ENCODE data around the gene KCNH1.
A peak's percentile ranks its signal among the peaks of the same experiment; 100 is the strongest.

KCNH1 gene

DNA sequence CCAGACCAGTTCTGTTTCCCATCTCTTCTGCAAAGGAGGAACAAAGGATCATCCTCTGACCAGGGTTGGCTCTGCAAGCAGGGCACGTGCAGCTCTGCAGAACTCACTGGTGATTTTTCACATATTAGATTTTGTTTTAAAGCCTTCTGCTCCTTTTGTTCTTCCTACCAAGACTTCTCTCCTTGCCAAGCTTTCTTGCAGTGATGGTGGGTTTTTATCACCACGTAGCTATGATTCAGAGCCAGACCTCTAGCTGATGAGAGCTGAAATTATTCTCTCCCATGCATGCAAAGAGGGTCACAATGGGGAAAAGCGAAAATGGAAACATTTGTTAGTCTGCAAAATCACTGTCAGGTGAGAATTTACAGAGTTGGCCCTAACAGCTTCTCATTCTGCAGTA lies 225.2 kb downstream of the KCNH1 start:
- TF ChIP-seq POLR2A (IDR thresholded peaks at IDR 0.05; ENCODE audit: low read depth, low read length): no peak
- no peak for DNase-seq (ENCODE audit: insufficient read length, low spot score)
- FAIRE-seq: no peak

DNA sequence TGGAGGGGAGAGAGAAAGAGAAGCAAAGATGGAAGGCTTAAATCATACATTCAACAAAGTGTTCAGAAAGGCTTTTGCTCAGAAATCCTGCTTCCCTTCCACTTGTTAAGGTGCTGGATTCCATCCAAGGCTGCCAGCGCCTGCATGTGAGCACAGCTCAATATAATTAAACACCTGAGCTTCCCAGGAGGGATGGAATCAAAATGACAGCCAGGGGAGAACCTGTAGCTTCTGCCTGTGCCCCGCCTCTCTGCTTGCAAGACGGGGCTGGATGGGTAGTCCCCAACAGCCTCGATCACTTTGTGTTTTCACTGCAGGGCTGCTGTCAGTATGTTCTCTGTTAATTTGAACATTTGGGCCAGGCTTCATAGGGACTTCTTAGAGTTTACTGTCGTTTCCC lies 225.7 kb downstream of the KCNH1 start:
- DNase-seq (ENCODE audit: insufficient read length, low spot score) (no peak), FAIRE-seq (no peak)
- TF ChIP-seq POLR2A (IDR thresholded peaks at IDR 0.05; ENCODE audit: low read depth, low read length): no peak

DNA sequence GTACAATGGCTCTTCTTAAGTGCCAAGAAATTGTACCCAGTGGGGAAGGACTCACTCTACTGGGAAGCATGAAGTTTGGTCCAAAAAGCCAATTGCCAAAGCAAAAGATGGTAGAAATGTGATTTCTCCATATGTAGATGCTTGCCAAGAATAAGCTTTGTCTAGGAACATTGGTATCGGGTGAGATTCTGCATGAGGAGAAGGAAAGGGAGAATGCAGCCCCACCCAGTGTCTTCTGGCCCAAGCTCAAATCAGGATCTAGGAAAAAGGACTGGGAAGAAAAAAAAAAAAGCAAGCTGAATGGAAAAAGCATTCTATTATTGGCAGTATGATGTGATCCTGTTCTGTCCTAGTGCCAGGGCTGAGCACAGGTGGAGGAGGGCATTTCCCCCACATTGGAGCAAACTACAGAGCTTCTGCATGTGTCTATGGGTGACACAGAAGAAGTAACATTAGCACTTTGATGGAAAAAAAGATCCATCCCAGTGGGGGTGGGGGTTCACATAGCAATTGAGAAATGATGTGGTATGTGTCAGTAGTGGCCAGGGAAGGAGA lies 226.6 kb downstream of the KCNH1 start:
- FAIRE-seq (no peak), DNase-seq (ENCODE audit: insufficient read length, low spot score) (no peak)
- TF ChIP-seq POLR2A (IDR thresholded peaks at IDR 0.05; ENCODE audit: low read depth, low read length): no peak

DNA sequence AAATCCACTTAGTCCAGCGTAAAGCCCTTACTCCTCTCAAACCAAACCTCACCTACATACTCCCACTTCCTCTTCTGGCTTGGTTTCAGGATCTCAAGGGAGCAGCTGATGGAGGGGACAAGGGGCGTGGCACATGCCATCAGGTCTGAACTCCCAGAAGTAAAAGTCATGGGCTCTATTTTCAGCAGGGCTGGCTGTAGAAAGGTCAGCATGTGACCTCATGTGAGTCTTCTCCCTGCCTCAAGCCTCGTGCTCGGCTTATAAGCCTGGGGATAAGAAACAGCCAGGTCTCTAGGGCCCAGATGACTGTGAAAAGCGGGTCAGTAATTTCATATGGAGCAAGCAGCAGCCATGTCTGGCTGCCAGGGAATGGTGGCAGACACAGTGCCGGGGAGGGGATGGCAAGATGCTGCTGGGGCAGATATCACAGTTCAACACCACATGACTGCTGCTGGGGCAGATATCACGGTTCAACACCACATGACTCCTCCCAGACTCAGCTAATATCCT lies 227.9 kb downstream of the KCNH1 start:
- DNase-seq (ENCODE audit: insufficient read length, low spot score): no peak
- no peak for TF ChIP-seq POLR2A (IDR thresholded peaks at IDR 0.05; ENCODE audit: low read depth, low read length)
- FAIRE-seq: no peak

DNA sequence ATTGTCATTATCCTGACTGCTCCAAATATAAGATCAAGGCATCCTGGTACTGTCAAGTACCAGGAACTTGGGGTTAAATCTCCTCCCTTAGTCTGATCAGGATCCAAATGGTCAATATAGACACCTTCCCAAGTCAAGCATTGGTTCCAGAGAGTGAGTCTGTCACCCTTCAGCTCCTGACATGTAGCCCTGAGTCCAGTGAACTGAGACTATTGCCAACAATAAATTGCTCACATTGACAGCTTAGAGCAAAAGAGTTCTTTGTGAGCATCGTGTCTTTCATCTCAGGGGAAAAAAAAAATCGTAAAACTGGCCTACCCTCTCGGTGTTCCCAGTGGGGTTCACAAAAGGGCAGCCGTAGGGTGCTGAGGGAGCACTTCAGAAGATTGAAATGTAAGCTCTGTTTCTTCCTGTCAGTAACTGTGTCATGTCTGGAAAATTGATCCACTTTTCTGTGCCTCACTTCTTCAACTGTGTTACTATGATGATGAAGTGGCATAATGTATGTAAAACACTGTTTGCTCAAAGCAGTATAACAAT lies 228.5 kb downstream of the KCNH1 start:
- FAIRE-seq (no peak), DNase-seq (ENCODE audit: insufficient read length, low spot score) (no peak)
- TF ChIP-seq POLR2A (IDR thresholded peaks at IDR 0.05; ENCODE audit: low read depth, low read length): no peak

DNA sequence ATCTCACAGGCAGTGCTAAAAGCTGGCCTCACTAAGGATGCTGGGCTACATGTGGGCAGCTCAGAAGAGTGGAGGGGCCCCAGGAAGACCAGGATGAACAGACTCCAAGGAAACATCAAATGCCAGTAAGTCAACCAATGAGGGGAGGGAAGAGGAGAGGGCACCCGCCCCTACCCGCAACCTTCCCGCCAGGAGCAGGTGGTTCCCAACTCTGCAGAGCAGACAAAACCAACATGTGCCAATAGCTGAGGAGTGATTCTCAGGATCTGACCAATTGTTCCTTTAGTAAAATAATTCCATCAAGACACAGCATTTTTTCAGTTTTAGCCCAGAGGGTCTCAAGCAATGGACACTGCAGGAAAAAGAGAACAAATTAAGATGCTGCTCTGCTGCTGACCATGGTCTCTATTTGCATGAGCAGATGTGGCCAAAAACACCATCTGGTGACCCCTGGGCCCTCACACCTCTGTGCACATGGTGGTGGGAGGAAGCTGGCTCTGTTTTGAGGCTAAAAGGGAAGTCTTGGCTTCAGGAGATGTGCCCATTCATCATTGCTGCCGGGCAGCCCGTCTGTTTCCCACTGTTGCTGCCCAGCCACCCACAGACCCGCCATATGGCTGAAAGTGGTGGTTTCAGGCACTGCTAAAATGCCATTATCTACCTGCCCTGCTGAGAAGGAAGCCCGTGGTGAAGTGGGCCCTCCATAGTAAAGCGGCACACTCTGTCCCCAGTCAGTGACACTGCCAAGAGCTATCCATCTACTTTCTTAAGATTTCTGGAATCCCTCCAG lies 231.8 kb downstream of the KCNH1 start:
- no peak for FAIRE-seq
- no peak for TF ChIP-seq POLR2A (IDR thresholded peaks at IDR 0.05; ENCODE audit: low read depth, low read length)
- DNase-seq (ENCODE audit: insufficient read length, low spot score): no peak

DNA sequence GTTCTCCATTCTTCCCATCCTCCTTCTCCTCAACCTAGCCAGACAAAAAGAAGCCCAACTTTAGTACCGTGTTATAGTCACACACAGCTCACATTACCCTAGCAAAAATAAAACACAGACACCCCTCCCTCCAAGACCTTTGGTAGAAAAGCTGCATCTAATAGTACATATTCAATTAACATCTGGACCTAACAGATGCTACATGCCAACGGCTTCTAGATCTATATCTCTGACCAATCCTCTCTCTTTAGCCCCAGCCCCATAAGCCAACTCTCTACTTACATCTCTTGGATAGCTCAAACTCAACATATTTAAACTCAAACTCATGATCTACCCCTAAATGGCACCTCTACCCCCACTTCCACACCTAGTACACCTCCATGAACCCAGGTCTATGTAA lies 233.1 kb downstream of the KCNH1 start:
- no peak for DNase-seq (ENCODE audit: insufficient read length, low spot score)

DNA sequence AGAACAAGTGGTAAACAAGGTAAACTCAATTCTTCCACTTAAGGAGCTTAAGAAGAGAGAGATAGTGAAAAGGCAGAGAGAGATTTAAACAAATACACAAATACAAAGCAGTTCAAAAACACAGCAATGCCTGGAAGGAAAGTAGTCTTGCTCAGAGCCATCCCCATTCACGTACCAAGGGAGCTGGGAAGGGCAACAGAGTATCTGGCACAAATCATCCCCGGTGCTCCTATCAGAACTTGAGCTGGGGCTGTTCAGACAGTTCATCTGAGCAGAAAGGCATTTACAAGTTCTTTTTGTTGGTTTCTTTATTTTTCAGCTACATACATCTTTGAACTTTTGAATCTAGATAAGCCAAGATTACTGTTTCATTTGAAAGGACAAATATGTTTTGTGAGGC lies 233.9 kb downstream of the KCNH1 start:
- TF ChIP-seq POLR2A (IDR thresholded peaks at IDR 0.05; ENCODE audit: low read depth, low read length): no peak
- DNase-seq (ENCODE audit: insufficient read length, low spot score) (no peak), FAIRE-seq (no peak)

More for the DNA sequence above, 233.1 kb downstream of the KCNH1 start:
- no peak for FAIRE-seq
- TF ChIP-seq POLR2A (IDR thresholded peaks at IDR 0.05; ENCODE audit: low read depth, low read length): no peak

DNA sequence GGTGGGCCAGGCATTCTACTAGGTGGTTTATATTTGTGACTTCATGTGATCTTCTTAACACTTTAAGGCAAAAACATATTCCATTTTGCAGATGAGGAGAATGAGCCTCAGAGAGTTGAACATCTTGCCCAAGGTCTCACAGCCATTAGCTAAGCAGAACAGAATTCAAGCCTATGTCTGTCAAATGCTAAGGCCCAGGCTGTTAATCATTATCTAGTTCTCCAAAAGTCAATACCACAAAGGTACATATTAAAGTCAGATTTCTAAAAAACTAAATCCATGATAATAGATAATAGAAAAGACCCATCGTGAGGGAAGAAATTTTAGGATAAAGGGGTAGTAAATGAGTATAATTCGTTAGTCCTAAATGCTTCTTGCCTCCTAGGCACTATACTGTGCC lies 234.3 kb downstream of the KCNH1 start:
- DNase-seq (ENCODE audit: insufficient read length, low spot score): no peak
- no peak for FAIRE-seq
- TF ChIP-seq POLR2A (IDR thresholded peaks at IDR 0.05; ENCODE audit: low read depth, low read length): no peak

DNA sequence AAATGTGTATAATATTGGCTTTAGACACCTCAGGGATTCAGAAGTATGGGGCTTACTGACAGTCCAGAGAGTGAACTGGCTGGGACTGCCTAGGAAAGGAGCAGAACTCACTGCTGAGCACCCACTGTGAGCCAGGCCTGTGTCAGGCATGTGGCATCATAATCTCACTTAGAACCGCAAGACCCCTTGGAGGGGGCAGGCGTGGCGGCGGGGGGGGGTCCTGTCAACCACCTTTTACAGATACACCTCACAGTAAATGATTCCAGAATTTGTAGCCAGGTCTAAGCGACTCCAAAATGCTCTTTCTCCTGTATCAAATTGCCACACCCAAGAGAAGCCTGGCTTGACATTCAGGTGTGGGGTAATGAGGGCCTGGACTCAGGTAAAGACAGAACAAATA lies 235.5 kb downstream of the KCNH1 start:
- FAIRE-seq (no peak), DNase-seq (ENCODE audit: insufficient read length, low spot score) (no peak)
- TF ChIP-seq POLR2A (IDR thresholded peaks at IDR 0.05; ENCODE audit: low read depth, low read length): no peak

DNA sequence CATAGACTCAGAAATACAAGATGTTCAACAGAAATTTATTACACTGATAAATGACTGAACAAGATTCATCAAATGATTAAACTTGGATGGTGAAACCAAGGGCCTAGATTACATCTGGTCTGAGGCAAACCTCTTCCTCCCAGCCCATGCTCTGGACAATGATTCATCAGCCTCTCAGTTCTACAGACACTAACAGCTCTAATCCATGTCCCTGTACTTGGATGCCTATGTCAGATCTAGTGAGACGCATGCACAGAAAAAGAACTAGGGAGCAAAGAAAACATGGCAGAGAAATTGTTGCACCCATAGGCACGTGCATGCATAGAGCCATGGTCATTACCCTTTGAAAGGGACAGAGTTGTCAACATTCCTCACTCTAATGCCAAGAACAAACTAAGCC lies 250.1 kb downstream of the KCNH1 start:
- DNase-seq (ENCODE audit: insufficient read length, low spot score) (peak; percentile 22), FAIRE-seq (peak; percentile 91)
- no peak for TF ChIP-seq POLR2A (IDR thresholded peaks at IDR 0.05; ENCODE audit: low read depth, low read length)

DNA sequence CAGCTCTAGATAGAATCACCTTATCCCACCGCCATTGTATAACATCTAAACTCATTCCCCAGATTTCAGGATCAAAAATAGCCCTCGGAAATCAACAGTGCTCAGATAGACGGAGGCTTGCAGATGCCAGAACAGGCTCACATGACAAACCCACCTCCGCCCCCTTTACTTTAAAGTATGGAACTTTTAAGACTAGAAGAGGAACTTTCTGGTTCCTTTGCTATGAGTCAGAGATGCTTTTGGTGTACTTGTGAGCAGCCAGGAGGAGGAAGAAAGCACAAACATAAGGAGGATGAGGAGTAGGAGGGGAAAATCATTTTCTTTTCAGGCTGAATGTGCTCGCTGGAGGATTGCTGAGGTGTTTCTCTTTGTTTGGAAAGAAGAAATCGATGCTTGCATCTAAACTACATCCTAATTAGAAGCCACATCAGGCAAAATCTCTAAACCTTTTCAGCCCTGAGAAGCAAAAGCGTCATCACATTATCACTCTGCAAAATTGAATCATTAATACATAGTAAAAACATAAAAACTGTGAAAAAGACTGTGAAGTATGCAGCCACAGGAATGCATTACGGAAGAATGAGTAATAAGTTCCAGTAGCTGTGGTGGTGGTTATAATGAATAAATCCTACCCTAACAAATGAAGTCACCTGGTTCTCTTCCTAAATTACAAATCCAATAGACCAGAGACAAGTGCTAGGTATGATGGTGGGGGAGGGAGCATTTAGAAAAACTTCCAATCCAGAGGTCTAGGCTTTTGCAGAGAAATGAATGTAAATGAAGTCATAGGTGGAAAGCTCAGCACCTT lies 251.3 kb downstream of the KCNH1 start:
- DNase-seq (ENCODE audit: insufficient read length, low spot score) (peak; percentile 27), FAIRE-seq (peak; percentile 84)
- TF ChIP-seq POLR2A (IDR thresholded peaks at IDR 0.05; ENCODE audit: low read depth, low read length): no peak

DNA sequence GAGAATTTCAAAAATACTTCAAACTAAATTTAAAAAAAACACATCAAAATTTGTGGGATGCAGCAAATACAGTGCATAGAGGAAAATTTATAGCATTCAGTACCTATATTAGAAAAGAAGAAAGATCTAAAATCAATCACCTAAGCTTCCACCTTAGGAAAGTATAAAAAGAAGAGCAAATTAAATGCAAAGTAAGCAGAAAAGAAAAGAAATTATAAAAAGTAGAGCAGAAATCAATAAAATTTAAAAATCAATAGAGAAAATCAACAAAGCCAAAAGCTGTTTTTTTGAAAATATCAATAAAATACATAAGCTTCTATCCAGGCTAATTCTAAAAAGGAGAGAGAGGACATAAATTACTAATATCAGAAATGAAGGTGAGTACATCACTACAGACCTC lies 255.4 kb downstream of the KCNH1 start:
- DNase-seq (ENCODE audit: insufficient read length, low spot score) (no peak), FAIRE-seq (no peak)
- TF ChIP-seq POLR2A (IDR thresholded peaks at IDR 0.05; ENCODE audit: low read depth, low read length): no peak

DNA sequence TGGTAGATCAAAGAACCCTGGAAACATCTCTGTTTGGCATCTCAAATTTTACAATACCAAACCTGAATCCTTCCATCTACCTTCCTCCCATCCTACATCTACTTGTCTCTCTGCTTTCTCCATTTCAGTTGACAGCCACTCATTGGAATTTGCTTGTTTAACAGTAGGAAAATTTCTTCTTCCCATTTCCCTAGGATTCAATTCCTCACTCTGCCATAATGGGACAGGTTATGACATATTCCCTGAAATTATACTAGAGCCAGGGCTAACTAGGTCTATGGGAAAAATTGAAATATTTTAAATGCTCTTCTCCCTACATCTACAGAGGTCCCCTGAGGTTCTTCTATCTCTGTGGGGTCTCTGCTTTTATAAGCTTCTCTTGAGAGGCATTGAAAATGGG lies 257.7 kb downstream of the KCNH1 start:
- FAIRE-seq: no peak
- no peak for TF ChIP-seq POLR2A (IDR thresholded peaks at IDR 0.05; ENCODE audit: low read depth, low read length)

More for the DNA sequence above, 257.7 kb downstream of the KCNH1 start:
- DNase-seq (ENCODE audit: insufficient read length, low spot score): no peak

Measured in H54 (cell line).